Liver (tissue), 3 donors: ENCODE measurements around the gene RASA3.

Source experiments
- JUND ChIP-seq, 2 donors: IDR thresholded peaks; 2 replicates each; pipeline ENCODE4 v1.6.1; 2016; ENCODE audit warnings: antibody characterized with exemption in 2 of 2
- RAD21 ChIP-seq, 2 donors: IDR thresholded peaks; 2 replicates each; pipeline ENCODE4 v1.6.1; 2016; ENCODE audit warnings: antibody characterized with exemption in 2 of 2, mild to moderate bottlenecking in 2 of 2
- TAF1 ChIP-seq: conservative IDR thresholded peaks from 2 replicates; pipeline ENCODE4 v1.6.1; 2016; ENCODE audit warnings: antibody characterized with exemption, mild to moderate bottlenecking
- YY1 ChIP-seq: IDR thresholded peaks from 2 replicates; pipeline ENCODE4 v1.6.1; 2016; ENCODE audit warnings: antibody characterized with exemption, mild to moderate bottlenecking
- TF ChIP-seq, protein P1 (sequence below): fragments of 150-350 bp; IDR thresholded peaks from 2 replicates; pipeline ENCODE4 v1.5.1; 2017; ENCODE audit warnings: improper control_type of control experiment, low read depth, low read length; ENCODE audit not compliant: missing input control
- TF ChIP-seq, protein P2 (sequence below): IDR thresholded peaks from 2 replicates; pipeline ENCODE4 v1.6.1; 2016; ENCODE audit warnings: antibody characterized with exemption
- TF ChIP-seq, protein P3 (sequence below): IDR thresholded peaks from 2 replicates; pipeline ENCODE4 v1.6.1; 2016; ENCODE audit warnings: antibody characterized with exemption
- donor health status: healthy.
- donor health status: healthy.

GRCh38 chr13:114066956-114067355 is 65.5 kb downstream of the RASA3 start:
- TF ChIP-seq, protein P1, sequence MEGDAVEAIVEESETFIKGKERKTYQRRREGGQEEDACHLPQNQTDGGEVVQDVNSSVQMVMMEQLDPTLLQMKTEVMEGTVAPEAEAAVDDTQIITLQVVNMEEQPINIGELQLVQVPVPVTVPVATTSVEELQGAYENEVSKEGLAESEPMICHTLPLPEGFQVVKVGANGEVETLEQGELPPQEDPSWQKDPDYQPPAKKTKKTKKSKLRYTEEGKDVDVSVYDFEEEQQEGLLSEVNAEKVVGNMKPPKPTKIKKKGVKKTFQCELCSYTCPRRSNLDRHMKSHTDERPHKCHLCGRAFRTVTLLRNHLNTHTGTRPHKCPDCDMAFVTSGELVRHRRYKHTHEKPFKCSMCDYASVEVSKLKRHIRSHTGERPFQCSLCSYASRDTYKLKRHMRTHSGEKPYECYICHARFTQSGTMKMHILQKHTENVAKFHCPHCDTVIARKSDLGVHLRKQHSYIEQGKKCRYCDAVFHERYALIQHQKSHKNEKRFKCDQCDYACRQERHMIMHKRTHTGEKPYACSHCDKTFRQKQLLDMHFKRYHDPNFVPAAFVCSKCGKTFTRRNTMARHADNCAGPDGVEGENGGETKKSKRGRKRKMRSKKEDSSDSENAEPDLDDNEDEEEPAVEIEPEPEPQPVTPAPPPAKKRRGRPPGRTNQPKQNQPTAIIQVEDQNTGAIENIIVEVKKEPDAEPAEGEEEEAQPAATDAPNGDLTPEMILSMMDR = no peak
- TF ChIP-seq, protein P2, sequence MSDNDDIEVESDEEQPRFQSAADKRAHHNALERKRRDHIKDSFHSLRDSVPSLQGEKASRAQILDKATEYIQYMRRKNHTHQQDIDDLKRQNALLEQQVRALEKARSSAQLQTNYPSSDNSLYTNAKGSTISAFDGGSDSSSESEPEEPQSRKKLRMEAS = no peak
- TF ChIP-seq, protein P3, sequence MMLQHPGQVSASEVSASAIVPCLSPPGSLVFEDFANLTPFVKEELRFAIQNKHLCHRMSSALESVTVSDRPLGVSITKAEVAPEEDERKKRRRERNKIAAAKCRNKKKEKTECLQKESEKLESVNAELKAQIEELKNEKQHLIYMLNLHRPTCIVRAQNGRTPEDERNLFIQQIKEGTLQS = no peak
- TF ChIP-seq YY1 = no peak
- TF ChIP-seq RAD21 (IDR thresholded peaks at IDR 0.05) = no peak
- TF ChIP-seq TAF1 = no peak
- no peak for TF ChIP-seq JUND (IDR thresholded peaks at IDR 0.05)
